ENCODE data around the gene DLGAP4.

Gene DLGAP4

GRCh38 chr20:36528875-36529417 is 222.8 kb downstream of the DLGAP4 start:
- TF ChIP-seq EZH2phosphoT487 (conservative IDR thresholded peaks at IDR 0.05; ENCODE audit: low read length) (no peak), CTCF (IDR thresholded peaks at IDR 0.05; ENCODE audit: insufficient read depth, low read length, poor library complexity, severe bottlenecking) (no peak)
- no peak overlapping the region for H3K27ac ChIP-seq (ENCODE audit: low read depth, low read length)
- no peaks in the 10 kb centered on the region for H3K9me3 ChIP-seq (ENCODE audit: insufficient read depth, low read length)
- no peak overlapping the region for H3K4me3 ChIP-seq (ENCODE audit: insufficient read depth, low read length, poor library complexity, severe bottlenecking)
- no peaks in the 10 kb centered on the region for H3K79me2 ChIP-seq (ENCODE audit: insufficient read depth, low read length)
- H2AFZ ChIP-seq (ENCODE audit: low read depth, low read length, severe bottlenecking), result no peak overlapping the region
- no peaks in the 10 kb centered on the region for H3K36me3 ChIP-seq (ENCODE audit: low read length)
- no peak overlapping the region for H3K4me2 ChIP-seq (ENCODE audit: low read depth, low read length, poor library complexity, severe bottlenecking)
- no peaks in the 10 kb centered on the region for H3F3A ChIP-seq (ENCODE audit: insufficient read depth)
- no peaks in the 10 kb centered on the region for H3K9me2 ChIP-seq (replicated peaks; ENCODE audit: insufficient read depth, low read length)
- H3K9ac ChIP-seq (ENCODE audit: low read length), result no peak overlapping the region
- H3K27me3 ChIP-seq (ENCODE audit: low read length), result no peaks in the 10 kb centered on the region
- H4K20me1 ChIP-seq (ENCODE audit: low read depth, low read length), result no peaks in the 10 kb centered on the region

GRCh38 chr20:36532388-36532787 is 226.2 kb downstream of the DLGAP4 start:
- H3K4me3 ChIP-seq (ENCODE audit: insufficient read depth, low read length, poor library complexity, severe bottlenecking), result no peak overlapping the region
- H3K27me3 ChIP-seq (ENCODE audit: low read length), result no peaks in the 10 kb centered on the region
- H2AFZ ChIP-seq (ENCODE audit: low read depth, low read length, severe bottlenecking), result no peak overlapping the region
- H3K4me2 ChIP-seq (ENCODE audit: low read depth, low read length, poor library complexity, severe bottlenecking), result no peak overlapping the region
- H3K36me3 ChIP-seq (ENCODE audit: low read length), result no peaks in the 10 kb centered on the region
- H4K20me1 ChIP-seq (ENCODE audit: low read depth, low read length), result no peaks in the 10 kb centered on the region
- no peaks in the 10 kb centered on the region for H3F3A ChIP-seq (ENCODE audit: insufficient read depth)
- TF ChIP-seq EZH2phosphoT487 (conservative IDR thresholded peaks at IDR 0.05; ENCODE audit: low read length), result no peak
- TF ChIP-seq CTCF (IDR thresholded peaks at IDR 0.05; ENCODE audit: insufficient read depth, low read length, poor library complexity, severe bottlenecking), result no peak
- no peaks in the 10 kb centered on the region for H3K9me2 ChIP-seq (replicated peaks; ENCODE audit: insufficient read depth, low read length)
- no peak overlapping the region for H3K9ac ChIP-seq (ENCODE audit: low read length)
- H3K79me2 ChIP-seq (ENCODE audit: insufficient read depth, low read length), result no peaks in the 10 kb centered on the region
- H3K9me3 ChIP-seq (ENCODE audit: insufficient read depth, low read length), result no peaks in the 10 kb centered on the region
- H3K27ac ChIP-seq (ENCODE audit: low read depth, low read length), result no peak overlapping the region

- no peak for TF ChIP-seq EZH2phosphoT487 (conservative IDR thresholded peaks at IDR 0.05; ENCODE audit: low read length)
- no peak for TF ChIP-seq CTCF (IDR thresholded peaks at IDR 0.05; ENCODE audit: insufficient read depth, low read length, poor library complexity, severe bottlenecking)
- Histone ChIP-seq H3K9ac (ENCODE audit: low read length) (no peak overlapping the region), H3K9me2 (replicated peaks; ENCODE audit: insufficient read depth, low read length) (no peaks in the 10 kb centered on the region), H3K4me2 (ENCODE audit: low read depth, low read length, poor library complexity, severe bottlenecking) (no peak overlapping the region), H3K4me3 (ENCODE audit: insufficient read depth, low read length, poor library complexity, severe bottlenecking) (no peak overlapping the region), H3K36me3 (ENCODE audit: low read length) (no peaks in the 10 kb centered on the region), H3K27me3 (ENCODE audit: low read length) (no peaks in the 10 kb centered on the region), H2AFZ (ENCODE audit: low read depth, low read length, severe bottlenecking) (no peak overlapping the region), H3K9me3 (ENCODE audit: insufficient read depth, low read length) (no peaks in the 10 kb centered on the region), H3K27ac (ENCODE audit: low read depth, low read length) (no peak overlapping the region), H4K20me1 (ENCODE audit: low read depth, low read length) (no peaks in the 10 kb centered on the region), H3F3A (ENCODE audit: insufficient read depth) (no peaks in the 10 kb centered on the region), H3K79me2 (ENCODE audit: insufficient read depth, low read length) (no peaks in the 10 kb centered on the region)
These were observed 226.7 kb downstream of the DLGAP4 start for GRCh38 chr20:36532822-36533221.
